ENCODE data around the gene VAMP4.

GRCh38 chr1:171754971-171755370 is 13.1 kb upstream of the VAMP4 start:
- TF ChIP-seq, protein P1, sequence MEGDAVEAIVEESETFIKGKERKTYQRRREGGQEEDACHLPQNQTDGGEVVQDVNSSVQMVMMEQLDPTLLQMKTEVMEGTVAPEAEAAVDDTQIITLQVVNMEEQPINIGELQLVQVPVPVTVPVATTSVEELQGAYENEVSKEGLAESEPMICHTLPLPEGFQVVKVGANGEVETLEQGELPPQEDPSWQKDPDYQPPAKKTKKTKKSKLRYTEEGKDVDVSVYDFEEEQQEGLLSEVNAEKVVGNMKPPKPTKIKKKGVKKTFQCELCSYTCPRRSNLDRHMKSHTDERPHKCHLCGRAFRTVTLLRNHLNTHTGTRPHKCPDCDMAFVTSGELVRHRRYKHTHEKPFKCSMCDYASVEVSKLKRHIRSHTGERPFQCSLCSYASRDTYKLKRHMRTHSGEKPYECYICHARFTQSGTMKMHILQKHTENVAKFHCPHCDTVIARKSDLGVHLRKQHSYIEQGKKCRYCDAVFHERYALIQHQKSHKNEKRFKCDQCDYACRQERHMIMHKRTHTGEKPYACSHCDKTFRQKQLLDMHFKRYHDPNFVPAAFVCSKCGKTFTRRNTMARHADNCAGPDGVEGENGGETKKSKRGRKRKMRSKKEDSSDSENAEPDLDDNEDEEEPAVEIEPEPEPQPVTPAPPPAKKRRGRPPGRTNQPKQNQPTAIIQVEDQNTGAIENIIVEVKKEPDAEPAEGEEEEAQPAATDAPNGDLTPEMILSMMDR (conservative IDR thresholded peaks at IDR 0.05 in 1 of 2, IDR thresholded peaks at IDR 0.05 in 1 of 2; ENCODE audit: extremely low read depth in 1 of 2, insufficient read depth in 1 of 2, low read depth in 1 of 2, low read length in 2 of 2) = no peak
- TF ChIP-seq EZH2 (IDR thresholded peaks at IDR 0.05; ENCODE audit: borderline replicate concordance, low read length) = no peak
